Transverse colon (tissue), 4 donors: ENCODE data around the gene WIZ. TPM values are rescaled to one million over a fixed set of nuclear protein-coding genes. Genes with fewer than 3 reads are reported as not detected.

Experiments used
- DNase-seq: peaks from one replicate; pipeline ENCODE4 v3.0.0-alpha.2; 2019
- H3K27ac ChIP-seq, 4 donors: fragments of 200-600 bp; sonication (generic); 2 replicates each; pipeline ENCODE4 v1.5.1; 2016 to 2018; ENCODE audit warnings: inconsistent platforms in 4 of 4
- H3K27me3 ChIP-seq: fragments of 200-600 bp; sonication (generic); 2 replicates; pipeline ENCODE4 v1.5.1; 2017; ENCODE audit warnings: inconsistent platforms
- H3K36me3 ChIP-seq, 4 donors: fragments of 200-600 bp; sonication (generic); 2 replicates each; pipeline ENCODE4 v1.5.1; 2017 to 2019; ENCODE audit warnings: inconsistent platforms in 4 of 4
- H3K4me1 ChIP-seq, 4 donors: fragments of 200-600 bp; sonication (generic); 2 replicates each; pipeline ENCODE4 v1.5.1; 2017 to 2020; ENCODE audit warnings: inconsistent platforms in 4 of 4
- H3K4me3 ChIP-seq, 4 donors: fragments of 200-600 bp; sonication (generic); 1 replicate in 1 of 4; 2 replicates in 3 of 4; pipeline versions ENCODE4 v1.5.1 to v1.6.1; 2017 to 2019; ENCODE audit warnings: inconsistent platforms in 4 of 4
- H3K9me3 ChIP-seq, 2 donors: fragments of 200-600 bp; sonication (generic); 2 replicates each; pipeline ENCODE4 v1.5.1; 2017 to 2019; ENCODE audit warnings: inconsistent platforms in 2 of 2
- EP300 ChIP-seq: sonication (generic); formaldehyde crosslinking; IDR thresholded peaks from one replicate; pipeline ENCODE4 v1.6.1; 2017; ENCODE audit warnings: antibody characterized with exemption, low read depth
- POLR2A ChIP-seq: fragments of 450-650 bp; IDR thresholded peaks from one replicate; pipeline ENCODE4 v1.6.1; 2016; ENCODE audit warnings: antibody characterized with exemption, mild to moderate bottlenecking, moderate library complexity
- POLR2AphosphoS5 ChIP-seq, 3 donors: sonication (generic); formaldehyde crosslinking; IDR thresholded peaks; one replicate each; pipeline ENCODE4 v1.6.1; 2016; ENCODE audit warnings: antibody characterized with exemption in 3 of 3
- WGBS, 2 donors: methylation state at CpG; one replicate each; pipeline ENCODE4 v1.1.5; 2018; ENCODE audit warnings: low coverage in 1 of 2; 5-methylcytosine and 5-hydroxymethylcytosine counted together
- in situ Hi-C, 4 donors: fragments of 200-750 bp; cut with MboI; loops; one replicate each; pipeline versions ENCODE4 v1.15.0 to v1.15.1; 2017; ENCODE audit warnings: low sequenced_read_pairs in 3 of 4, low pct_ligation_motif_present in 1 of 4, low pct_unique_long_range_greater_than_20kb in 1 of 4
- intact Hi-C: fragments of 100-400 bp; cut with DNase I; formaldehyde crosslinking; loops from one replicate; pipeline ENCODE4 v1.15.1; 2023; ENCODE audit warnings: low total_unique reads
- total RNA-seq, 4 donors: library from RNA; depleted of rRNA; stranded (reverse); fragments of >200 nt; gene quantifications; one replicate each; pipeline ENCODE4 v1.1.0, GENCODE V29; 2016
- TF ChIP-seq, protein P1 (sequence below), 5 experiments: fragments of 200-600 bp in 3 of 5; fragments of 450-650 bp in 2 of 5; sonication (generic) in 3 of 5; IDR thresholded peaks; 1 replicate in 2 of 5; 2 replicates in 3 of 5; pipeline ENCODE4 v1.5.1; 2016 to 2017; ENCODE audit warnings: antibody characterized with exemption in 5 of 5, inconsistent platforms in 3 of 5, mild to moderate bottlenecking in 2 of 5, moderate library complexity in 1 of 5

Gene WIZ
- total RNA-seq, 4 donors from 2014 or later = 31.0 to 63.6 (median 42.0) TPM

DNA sequence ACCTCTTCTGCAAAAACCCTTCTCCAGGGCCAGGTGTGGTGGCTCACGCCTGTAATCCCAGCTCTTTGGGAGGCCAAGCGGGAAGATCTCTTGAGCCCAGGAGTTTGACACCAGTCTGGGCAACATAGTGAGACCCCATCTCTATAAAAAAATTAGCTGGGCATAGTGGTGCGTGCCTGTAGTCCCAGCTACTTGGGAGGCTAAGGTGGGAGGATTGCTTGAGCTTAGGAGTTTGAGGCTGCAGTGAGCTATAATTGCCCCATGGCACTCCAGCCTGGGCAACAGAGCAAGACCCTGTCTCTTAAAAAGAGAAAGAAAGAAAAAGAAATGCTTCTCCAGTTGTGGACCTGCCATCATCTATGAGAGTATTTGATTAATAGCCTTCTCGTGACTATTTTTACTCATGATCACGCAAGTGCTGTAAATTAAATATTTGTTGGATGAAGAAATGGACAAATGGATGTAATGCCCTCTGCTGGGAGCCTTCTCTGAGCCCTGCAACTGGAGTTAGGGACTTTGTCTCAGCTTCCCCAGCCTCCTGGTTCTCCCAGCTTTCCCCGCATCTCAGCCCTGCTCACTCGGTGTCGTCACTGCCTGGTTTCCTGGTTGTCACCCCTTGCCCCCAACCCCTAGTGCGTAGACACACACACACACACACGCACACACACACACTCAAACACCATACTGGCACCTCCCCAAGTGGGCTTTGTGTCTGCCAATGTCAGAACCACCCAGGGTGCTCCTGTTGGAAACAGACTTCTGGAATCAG is 12.2 kb downstream of the WIZ start:
- in situ Hi-C loops (loop anchor here in 1 of 4 donors (25.0 kb wide), 1 partner anchor 175 kb away; no protein-coding TSS in a partner anchor), intact Hi-C loops (no loop called here)
- no peak overlapping the region for H3K27ac ChIP-seq

DNA sequence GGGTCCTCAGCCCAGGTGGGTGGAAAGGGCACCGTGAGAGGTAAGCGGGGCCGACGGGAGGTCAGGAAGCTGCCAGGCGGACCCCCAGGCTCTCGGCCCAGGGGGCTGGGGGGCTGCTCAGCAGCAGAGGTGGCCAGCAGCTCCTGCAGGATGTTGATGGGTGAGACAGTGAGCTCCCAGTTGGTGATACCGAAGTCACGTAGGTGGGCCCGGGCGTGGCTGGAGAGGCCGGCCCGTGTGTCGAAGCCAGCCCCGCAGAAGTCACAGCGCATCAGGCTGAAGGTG is 13.0 kb downstream of the WIZ start:
- in situ Hi-C loops = loop anchor here in 1 of 4 donors (25.0 kb wide), 1 partner anchor 174 kb away; no protein-coding TSS in a partner anchor
- Histone ChIP-seq H3K36me3 (no peaks in the 10 kb centered on the region), H3K27ac (no peak overlapping the region), H3K4me1 (peaks cover 2 to 18% (median 7%) of the 10 kb centered on the region in 4 donors), H3K9me3 (no peaks in the 10 kb centered on the region), H3K27me3 (no peaks in the 10 kb centered on the region), H3K4me3 (no peak overlapping the region)
- WGBS, 2 donors = 88% methylated on average over 14 of the region's 15 CpGs; no CpG with 5 or more reads in 1 of the 2 donors
- intact Hi-C loops = no loop called here
- no peak for DNase-seq
- no peak for TF ChIP-seq EP300
- TF ChIP-seq POLR2A = no peak
- no peak for TF ChIP-seq POLR2AphosphoS5 (IDR thresholded peaks at IDR 0.05)
- TF ChIP-seq, protein P1, sequence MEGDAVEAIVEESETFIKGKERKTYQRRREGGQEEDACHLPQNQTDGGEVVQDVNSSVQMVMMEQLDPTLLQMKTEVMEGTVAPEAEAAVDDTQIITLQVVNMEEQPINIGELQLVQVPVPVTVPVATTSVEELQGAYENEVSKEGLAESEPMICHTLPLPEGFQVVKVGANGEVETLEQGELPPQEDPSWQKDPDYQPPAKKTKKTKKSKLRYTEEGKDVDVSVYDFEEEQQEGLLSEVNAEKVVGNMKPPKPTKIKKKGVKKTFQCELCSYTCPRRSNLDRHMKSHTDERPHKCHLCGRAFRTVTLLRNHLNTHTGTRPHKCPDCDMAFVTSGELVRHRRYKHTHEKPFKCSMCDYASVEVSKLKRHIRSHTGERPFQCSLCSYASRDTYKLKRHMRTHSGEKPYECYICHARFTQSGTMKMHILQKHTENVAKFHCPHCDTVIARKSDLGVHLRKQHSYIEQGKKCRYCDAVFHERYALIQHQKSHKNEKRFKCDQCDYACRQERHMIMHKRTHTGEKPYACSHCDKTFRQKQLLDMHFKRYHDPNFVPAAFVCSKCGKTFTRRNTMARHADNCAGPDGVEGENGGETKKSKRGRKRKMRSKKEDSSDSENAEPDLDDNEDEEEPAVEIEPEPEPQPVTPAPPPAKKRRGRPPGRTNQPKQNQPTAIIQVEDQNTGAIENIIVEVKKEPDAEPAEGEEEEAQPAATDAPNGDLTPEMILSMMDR (IDR thresholded peaks at IDR 0.05) = no peak

More for the DNA sequence above, 12.2 kb downstream of the WIZ start:
- Histone ChIP-seq H3K4me1 (peaks cover 0 to 15% (median 6%) of the 10 kb centered on the region in 4 donors), H3K9me3 (no peaks in the 10 kb centered on the region), H3K27me3 (no peaks in the 10 kb centered on the region), H3K36me3 (no peaks in the 10 kb centered on the region), H3K4me3 (no peak overlapping the region)
- 18 to 84% methylated on average over 2 to 10 of the region's 10 CpGs for WGBS, 2 donors
- DNase-seq = no peak
- no peak for TF ChIP-seq POLR2AphosphoS5 (IDR thresholded peaks at IDR 0.05)
- no peak for TF ChIP-seq EP300
- TF ChIP-seq, protein P1 (IDR thresholded peaks at IDR 0.05) = no peak
- TF ChIP-seq POLR2A = no peak

- in situ Hi-C loops = loop anchor here in 1 of 4 donors (25.0 kb wide), 1 partner anchor 174 kb away; no protein-coding TSS in a partner anchor
Observed at GRCh38 chr19:15436012-15436825, 13.5 kb downstream of the WIZ start.

More at GRCh38 chr19:15436012-15436825, 13.5 kb downstream of the WIZ start:
- DNase-seq = no peak
- TF ChIP-seq EP300 (no peak), POLR2AphosphoS5 (IDR thresholded peaks at IDR 0.05) (no peak), POLR2A (no peak)
- TF ChIP-seq, protein P1 (IDR thresholded peaks at IDR 0.05) = no peak
- no peak overlapping the region for H3K4me3 ChIP-seq
- H3K36me3 ChIP-seq = no peaks in the 10 kb centered on the region
- H3K27ac ChIP-seq = no peak overlapping the region
- WGBS, 2 donors = 80 to 87% methylated on average over 2 to 10 of the region's 10 CpGs
- intact Hi-C loops = no loop called here
- H3K9me3 ChIP-seq = no peaks in the 10 kb centered on the region
- H3K27me3 ChIP-seq = no peaks in the 10 kb centered on the region
- peaks cover 8 to 23% (median 13%) of the 10 kb centered on the region in 4 donors for H3K4me1 ChIP-seq
